Liver (tissue), 3 donors: ENCODE results near the gene POU2AF3.

ENCODE experiments used
- ATF3 ChIP-seq: IDR thresholded peaks from 2 replicates; pipeline ENCODE4 v1.6.1; 2016; ENCODE audit warnings: antibody characterized with exemption
- CTCF ChIP-seq: fragments of 150-350 bp; IDR thresholded peaks from 2 replicates; pipeline ENCODE4 v1.5.1; 2017; ENCODE audit warnings: improper control_type of control experiment, low read depth, low read length; ENCODE audit not compliant: missing input control
- FOXA1 ChIP-seq: IDR thresholded peaks from 2 replicates; pipeline ENCODE4 v1.6.1; 2016; ENCODE audit warnings: antibody characterized with exemption
- GABPA ChIP-seq, 2 donors: IDR thresholded peaks in 1 of 2; conservative IDR thresholded peaks in 1 of 2; 2 replicates each; pipeline ENCODE4 v1.6.1; 2016; ENCODE audit warnings: antibody characterized with exemption in 2 of 2, mild to moderate bottlenecking in 1 of 2, moderate library complexity in 1 of 2
- HNF4G ChIP-seq: IDR thresholded peaks from 2 replicates; pipeline ENCODE4 v1.6.1; 2016; ENCODE audit warnings: antibody characterized with exemption
- JUND ChIP-seq, 2 donors: IDR thresholded peaks; 2 replicates each; pipeline ENCODE4 v1.6.1; 2016; ENCODE audit warnings: antibody characterized with exemption in 2 of 2
- MAX ChIP-seq: IDR thresholded peaks from 2 replicates; pipeline ENCODE4 v1.6.1; 2016; ENCODE audit warnings: antibody characterized with exemption
- NR2F2 ChIP-seq: IDR thresholded peaks from 2 replicates; pipeline ENCODE4 v1.6.1; 2016; ENCODE audit warnings: antibody characterized with exemption
- RAD21 ChIP-seq, 2 donors: IDR thresholded peaks; 2 replicates each; pipeline ENCODE4 v1.6.1; 2016; ENCODE audit warnings: antibody characterized with exemption in 2 of 2, mild to moderate bottlenecking in 2 of 2
- REST ChIP-seq: IDR thresholded peaks from 2 replicates; pipeline ENCODE4 v1.6.1; 2016; ENCODE audit warnings: antibody characterized with exemption, mild to moderate bottlenecking
- RXRA ChIP-seq, 2 donors: IDR thresholded peaks; 2 replicates each; pipeline ENCODE4 v1.6.1; 2017 to 2018; ENCODE audit warnings: antibody characterized with exemption in 2 of 2, mild to moderate bottlenecking in 1 of 2
- TAF1 ChIP-seq: conservative IDR thresholded peaks from 2 replicates; pipeline ENCODE4 v1.6.1; 2016; ENCODE audit warnings: antibody characterized with exemption, mild to moderate bottlenecking
- YY1 ChIP-seq: IDR thresholded peaks from 2 replicates; pipeline ENCODE4 v1.6.1; 2016; ENCODE audit warnings: antibody characterized with exemption, mild to moderate bottlenecking
- donor health status: healthy.
- donor health status: healthy.

- TF ChIP-seq CTCF (no peak), FOXA1 (no peak), ATF3 (no peak), YY1 (no peak), RAD21 (IDR thresholded peaks at IDR 0.05) (no peak), RXRA (IDR thresholded peaks at IDR 0.05) (no peak), GABPA (IDR thresholded peaks at IDR 0.05 in 1 of 2, conservative IDR thresholded peaks at IDR 0.05 in 1 of 2) (no peak), TAF1 (no peak), REST (no peak), JUND (IDR thresholded peaks at IDR 0.05) (no peak), NR2F2 (no peak), MAX (no peak), HNF4G (no peak)
Measured at GRCh38 chr11:111356660-111357048, 58.3 kb downstream of the POU2AF3 start.
